DLD1 (cell line): ENCODE results near the gene IRF2.

Experiments
- in situ Hi-C: cut with HindIII; loops from 2 replicates; pipeline ENCODE4 v1.10.0; 2017; ENCODE audit warnings: low sequenced_read_pairs

The IRF2 gene

DNA sequence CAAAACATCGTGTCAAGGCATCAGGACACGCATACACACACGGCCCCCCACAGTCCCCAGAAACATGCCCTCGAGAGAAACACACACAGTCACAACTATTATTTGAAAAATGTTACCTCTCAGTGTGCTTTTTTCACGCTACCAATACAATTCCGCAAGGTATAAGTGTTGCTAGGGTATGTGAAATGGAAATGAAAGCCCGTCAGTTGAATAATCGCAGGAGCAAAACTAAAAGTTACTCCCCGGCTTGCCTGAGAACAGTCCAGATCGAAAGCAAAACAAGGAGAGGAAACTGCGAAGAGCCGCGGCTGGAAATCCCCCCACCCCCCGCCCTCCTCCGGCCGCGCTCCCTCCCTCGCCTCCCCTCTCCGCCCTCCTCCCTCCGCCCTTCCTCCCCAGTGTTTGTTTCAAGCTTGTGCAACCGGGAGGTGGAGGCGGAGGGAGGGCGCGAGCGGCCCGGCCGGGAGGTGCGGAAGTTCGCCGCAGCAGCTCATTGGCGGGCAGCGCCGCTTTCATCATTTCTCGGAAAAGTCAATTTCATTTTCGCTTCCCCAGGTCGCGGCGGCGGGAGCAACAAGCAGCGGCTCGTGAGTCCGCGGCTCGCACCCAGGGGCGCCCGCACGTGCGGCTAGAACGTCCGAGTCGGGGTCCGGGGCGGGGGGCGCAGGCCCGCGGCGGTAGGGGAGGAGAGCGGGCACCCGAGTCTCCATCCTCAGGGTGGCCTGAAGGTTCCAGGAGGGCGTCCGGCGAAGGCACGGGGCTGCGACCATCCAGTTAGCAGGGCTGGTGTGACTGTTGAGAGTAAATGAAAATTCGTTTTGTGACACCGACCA, at the start of gene IRF2:
Gene IRF2 (minus strand): TSS at position 288 of the 833 bp plus-strand sequence. CDS start 45,486 bp downstream, outside the sequence.
- in situ Hi-C loops, result no loop called here

DNA sequence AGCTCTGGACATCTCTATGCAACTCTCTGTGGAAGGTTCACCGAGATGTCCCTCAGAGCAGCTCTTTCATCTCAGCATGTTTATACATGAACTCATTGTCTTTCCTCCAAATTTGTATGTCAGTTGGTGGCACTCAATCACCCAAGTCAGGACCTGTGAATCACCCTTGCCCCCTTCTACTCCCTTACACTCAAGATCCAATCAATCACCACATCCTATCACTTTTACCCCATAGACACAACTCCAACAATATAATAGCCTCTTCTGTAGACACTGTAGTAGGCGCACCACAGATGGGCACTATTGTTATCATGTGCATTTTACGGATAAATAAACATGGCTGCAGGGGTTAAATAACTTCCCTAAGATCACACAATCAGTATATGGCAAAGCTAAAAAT, 41.3 kb upstream of the IRF2 start:
- in situ Hi-C loops, result no loop called here

GRCh38 chr4:184514121-184514988, 40.0 kb upstream of the IRF2 start:
- in situ Hi-C loops, result no loop called here

DNA sequence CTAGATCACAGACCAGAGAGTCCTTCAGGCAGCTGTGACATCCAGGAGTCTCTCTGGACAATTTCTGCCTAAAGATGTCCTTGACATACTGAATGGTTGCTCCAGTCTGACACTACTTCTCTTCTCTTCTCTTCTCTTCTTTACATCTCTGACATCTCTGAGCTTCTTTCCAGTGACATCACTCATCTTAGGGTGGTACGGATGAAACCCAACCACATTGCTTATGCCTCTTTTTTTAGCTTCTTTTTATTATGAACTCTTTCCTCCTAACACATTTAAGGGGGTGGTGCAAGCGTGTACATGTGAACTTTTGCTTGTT, 39.4 kb upstream of the IRF2 start:
- in situ Hi-C loops, result no loop called here

DNA sequence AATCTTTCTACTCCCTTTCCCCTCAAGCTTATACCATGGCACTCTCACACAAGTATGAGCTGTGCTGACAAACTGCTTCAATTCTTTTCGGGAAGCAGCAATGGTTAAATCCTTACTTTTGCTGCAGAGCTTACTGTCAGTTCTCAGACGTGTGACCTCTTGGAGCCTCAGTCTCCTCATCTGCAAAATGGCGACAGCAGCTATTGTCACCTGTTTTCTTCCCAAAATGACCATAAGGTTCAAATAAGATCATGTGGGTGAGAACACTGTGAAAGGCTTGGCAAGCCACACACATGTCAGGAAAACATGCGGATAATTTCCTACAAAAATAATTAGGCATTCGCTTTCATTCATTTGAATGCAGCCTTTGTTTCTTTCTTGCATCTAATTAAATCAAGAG, 36.8 kb upstream of the IRF2 start:
- in situ Hi-C loops, result no loop called here

GRCh38 chr4:184510401-184510800, 36.1 kb upstream of the IRF2 start:
- in situ Hi-C loops, result no loop called here

DNA sequence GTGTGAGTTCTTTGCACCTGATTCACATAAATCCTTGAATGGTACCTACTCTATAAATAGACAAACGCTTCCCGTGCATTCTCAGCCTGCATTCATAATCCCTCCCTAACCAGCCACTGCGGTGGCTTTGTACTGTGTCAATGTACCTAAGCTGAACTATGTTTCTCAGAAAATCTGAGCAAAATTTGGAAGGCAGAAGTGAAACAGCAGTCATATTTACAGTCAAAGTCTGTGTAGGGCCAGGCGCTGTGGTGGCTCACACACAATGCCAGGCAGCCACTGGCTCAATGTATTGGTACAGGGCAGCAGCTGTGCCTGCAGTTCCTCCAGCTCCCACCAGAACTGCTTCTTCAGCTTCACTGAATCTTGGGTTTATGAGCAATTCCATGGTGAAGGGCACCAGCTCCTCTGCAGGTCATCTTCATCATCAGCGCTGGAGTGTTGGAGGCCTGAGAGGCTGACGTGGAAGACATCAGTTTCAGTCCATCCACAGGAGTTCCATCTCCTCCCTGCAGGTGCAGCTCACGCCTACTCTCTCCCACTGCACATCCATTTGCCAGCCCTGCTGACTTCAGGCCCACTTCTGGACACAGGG, 32.3 kb upstream of the IRF2 start:
- in situ Hi-C loops, result no loop called here

DNA sequence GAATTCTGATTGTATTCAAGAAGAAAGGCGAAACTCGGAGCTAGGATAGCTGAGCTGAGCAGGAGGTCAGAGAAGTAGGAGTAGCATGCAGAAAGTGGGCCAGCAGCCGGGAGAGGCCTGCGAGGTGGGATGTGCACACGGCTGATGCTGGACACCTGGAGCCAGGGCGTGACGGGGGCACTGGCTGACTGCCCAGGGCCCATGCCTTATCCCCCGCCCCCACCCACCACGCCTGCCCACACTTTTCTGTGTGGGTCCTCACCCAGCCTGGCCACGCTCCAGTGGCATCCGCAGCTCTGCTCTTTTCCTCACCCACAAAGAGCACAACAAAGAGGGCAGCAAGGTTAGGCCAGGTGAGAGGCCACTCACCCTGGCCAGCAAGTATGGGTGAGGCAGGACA, 30.0 kb upstream of the IRF2 start:
- in situ Hi-C loops, result no loop called here

DNA sequence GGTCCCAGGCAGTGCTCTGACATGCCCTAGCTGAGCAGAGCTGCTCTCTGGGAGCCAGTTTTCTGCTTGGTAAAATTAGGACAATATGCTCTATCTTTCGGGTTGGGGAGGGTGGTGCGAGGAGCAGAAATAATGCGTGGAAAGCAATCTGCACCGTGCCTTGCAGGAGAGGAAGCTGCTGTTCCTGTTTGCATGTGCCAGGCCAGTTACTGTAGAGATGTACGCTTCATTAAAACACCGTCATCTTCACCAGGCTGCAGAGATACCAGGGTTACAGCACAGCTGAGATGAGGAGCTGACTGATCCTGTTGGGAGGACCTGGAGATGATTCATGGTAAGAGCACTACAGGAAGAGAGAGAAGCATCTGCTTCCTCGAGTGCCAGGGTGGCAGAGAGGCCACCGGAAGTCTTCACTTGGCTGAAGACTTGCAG, 29.5 kb upstream of the IRF2 start:
- in situ Hi-C loops, result no loop called here

GRCh38 chr4:184500748-184501589, 26.6 kb upstream of the IRF2 start:
- in situ Hi-C loops, result no loop called here

- in situ Hi-C loops, result no loop called here
Measured at GRCh38 chr4:184499996-184500395, 25.6 kb upstream of the IRF2 start.

DNA sequence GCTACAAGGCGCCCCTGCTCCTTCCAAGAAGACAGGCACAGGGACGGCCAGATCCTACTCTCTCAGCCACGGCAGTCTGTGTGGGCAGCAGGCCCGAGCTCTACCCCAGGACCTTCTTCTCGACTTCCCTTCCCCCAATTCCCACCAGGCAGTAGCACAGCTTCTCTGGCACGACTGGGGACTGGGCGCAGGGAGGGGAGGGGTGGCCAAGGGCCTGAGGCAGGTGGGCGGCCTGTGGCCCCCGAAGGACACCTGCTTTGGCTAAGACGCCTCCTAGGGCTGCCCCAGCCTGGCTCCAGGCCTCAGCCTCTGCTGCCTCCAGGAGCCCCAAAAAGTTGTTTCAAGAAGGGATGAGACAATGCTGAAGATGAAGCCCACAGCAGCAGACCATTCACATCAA, 24.2 kb upstream of the IRF2 start:
- in situ Hi-C loops, result no loop called here

DNA sequence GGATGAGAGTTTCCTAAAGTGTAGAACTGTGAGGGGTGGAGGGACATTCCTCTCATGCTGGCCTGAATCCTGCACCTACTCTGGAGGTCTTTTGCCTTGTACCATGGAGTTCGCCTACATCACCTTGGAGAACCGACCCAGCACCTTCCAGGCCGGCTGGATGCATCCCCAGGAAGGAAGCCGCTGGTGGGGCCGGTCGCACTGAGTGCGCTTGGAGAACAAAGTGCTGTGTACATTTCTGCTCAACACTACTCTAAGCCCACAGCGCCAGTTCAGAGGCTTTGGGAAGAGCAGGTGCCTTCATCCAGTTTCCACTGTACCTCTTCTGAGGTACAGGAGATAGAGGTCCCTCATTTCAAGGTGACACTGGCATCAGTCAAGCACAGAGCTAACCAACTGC, 15.4 kb upstream of the IRF2 start:
- in situ Hi-C loops, result no loop called here

- in situ Hi-C loops, result no loop called here
Measured at GRCh38 chr4:184487503-184487902, 13.2 kb upstream of the IRF2 start.

DNA sequence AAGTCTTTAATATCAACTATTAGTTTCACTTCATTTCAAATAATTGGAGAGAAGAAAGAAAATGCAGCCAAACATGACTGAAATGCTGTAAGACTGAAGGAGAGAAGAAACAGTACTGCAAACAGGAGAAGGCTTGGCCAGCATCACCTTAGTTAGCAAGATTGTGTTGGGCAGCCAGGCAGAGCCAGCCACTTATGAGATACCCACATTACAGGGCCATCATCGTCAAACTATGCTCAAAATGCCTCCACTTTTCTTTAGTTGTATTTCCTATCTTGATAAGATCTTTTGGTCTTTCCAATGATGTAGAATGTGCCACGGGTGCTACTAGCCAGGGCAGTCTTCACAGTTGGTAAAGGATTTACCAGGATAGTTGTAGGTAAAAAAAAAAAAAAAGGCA, 10.9 kb upstream of the IRF2 start:
- in situ Hi-C loops, result no loop called here

DNA sequence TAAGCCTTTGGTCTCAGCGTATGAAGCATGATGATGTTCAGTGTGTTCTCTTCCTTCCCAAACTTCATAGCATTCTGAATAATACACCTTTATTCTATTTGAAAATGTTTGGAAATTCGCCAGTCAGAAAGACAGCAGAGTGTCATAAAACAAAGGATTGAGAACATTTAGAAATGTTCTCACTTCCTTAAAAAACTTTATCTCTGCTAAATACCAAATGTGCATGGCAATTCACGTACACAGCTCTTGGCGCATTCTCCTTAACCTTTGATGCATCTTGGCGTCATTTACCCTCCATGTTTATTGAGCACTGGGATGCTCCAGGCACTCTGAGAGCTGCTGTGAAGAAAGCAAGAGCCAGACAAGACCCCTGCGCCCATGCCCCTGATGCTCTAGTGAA, 7.2 kb upstream of the IRF2 start:
- in situ Hi-C loops, result no loop called here

- in situ Hi-C loops, result no loop called here
Measured at GRCh38 chr4:184479516-184479950, 5.2 kb upstream of the IRF2 start.

GRCh38 chr4:184477201-184477999, 3.0 kb upstream of the IRF2 start:
- in situ Hi-C loops, result no loop called here

GRCh38 chr4:184476695-184477094, 2.3 kb upstream of the IRF2 start:
- in situ Hi-C loops, result no loop called here

DNA sequence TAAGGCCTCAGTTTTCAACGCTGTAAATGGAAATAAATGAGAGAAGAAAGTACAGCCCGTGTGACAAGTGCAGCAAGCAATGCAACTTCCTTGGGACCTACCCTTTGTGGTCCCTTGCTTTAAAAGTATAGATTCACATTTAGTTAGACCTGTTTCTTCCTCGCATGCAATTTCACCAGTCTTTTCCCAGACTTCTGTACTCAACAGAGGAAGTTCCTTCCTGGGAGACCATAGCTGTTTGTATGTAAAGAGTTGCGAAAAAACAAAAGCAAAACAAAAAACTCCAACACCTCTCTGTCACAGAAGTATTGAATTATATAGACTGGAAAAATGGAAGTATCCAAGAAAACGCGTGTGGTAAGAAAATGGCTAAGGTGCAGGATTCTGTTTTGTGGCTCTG, 1.1 kb upstream of the IRF2 start:
- in situ Hi-C loops, result no loop called here
